ENCODE data around the gene MYOM1.

- no peak for TF ChIP-seq CTCF (conservative IDR thresholded peaks at IDR 0.05 in 1 of 2, IDR thresholded peaks at IDR 0.05 in 1 of 2; ENCODE audit: extremely low read depth in 1 of 2, insufficient read depth in 1 of 2, low read depth in 1 of 2, low read length in 2 of 2)
- TF ChIP-seq EZH2 (IDR thresholded peaks at IDR 0.05; ENCODE audit: borderline replicate concordance, low read length) = no peak
Measured at GRCh38 chr18:3180325-3180724, 39.4 kb downstream of the MYOM1 start.

Data from mammary epithelial cell (primary cell).